Testis (tissue), 3 donors: ENCODE results near the gene APBB3. TPM values are rescaled to one million over a fixed set of nuclear protein-coding genes. Genes with fewer than 3 reads are reported as not detected.

Experiments
- DNase-seq: peaks from one replicate; pipeline ENCODE4 v3.0.0-alpha.2; 2019
- H3K27ac ChIP-seq, 2 donors: fragments of 200-600 bp; sonication (generic); one replicate each; pipeline ENCODE4 v1.5.1; 2019
- H3K27me3 ChIP-seq: fragments of 200-600 bp; sonication (generic); one replicate; pipeline ENCODE4 v1.5.1; 2019
- H3K36me3 ChIP-seq: fragments of 200-600 bp; sonication (generic); one replicate; pipeline ENCODE4 v1.5.1; 2017; ENCODE audit warnings: low read depth; ENCODE audit errors: missing control alignments
- H3K4me1 ChIP-seq: fragments of 200-600 bp; sonication (generic); one replicate; pipeline ENCODE4 v1.5.1; 2019
- H3K4me3 ChIP-seq, 2 donors: fragments of 200-600 bp; sonication (generic); one replicate each; pipeline ENCODE4 v1.5.1; 2017 to 2019
- H3K9me3 ChIP-seq: fragments of 200-600 bp; sonication (generic); one replicate; pipeline ENCODE4 v1.5.1; 2017
- CTCF ChIP-seq, 3 experiments: fragments of 450-650 bp in 2 of 3; fragments of 200-600 bp in 1 of 3; sonication (generic) in 1 of 3; IDR thresholded peaks; one replicate each; pipeline ENCODE4 v1.5.1; 2016 to 2019; ENCODE audit warnings: antibody characterized with exemption in 3 of 3, mild to moderate bottlenecking in 2 of 3, moderate library complexity in 1 of 3
- POLR2A ChIP-seq: fragments of 450-650 bp; IDR thresholded peaks from one replicate; pipeline ENCODE4 v1.6.1; 2017; ENCODE audit warnings: antibody characterized with exemption, mild to moderate bottlenecking, moderate library complexity
- WGBS, 2 donors: methylation state at CpG; one replicate each; pipeline ENCODE4 v1.1.5; 2018; 5-methylcytosine and 5-hydroxymethylcytosine counted together
- intact Hi-C: fragments of 100-400 bp; cut with DNase I; formaldehyde crosslinking; loops from one replicate; pipeline ENCODE4 v1.15.1; 2023; ENCODE audit warnings: low total_unique reads
- polyA plus RNA-seq: library from polyadenylated mRNA; stranded (reverse); fragments of 350-450 nt; fragmentation: Illumina TruSeq; extraction: RNeasy Lipid Tissue Mini Kit (QIAGEN cat#74804); gene quantifications from one replicate; pipeline ENCODE4 v1.2.3, GENCODE V29; 2014; ENCODE audit warnings: low read depth, low replicate concordance; ENCODE audit not compliant: insufficient read depth
- total RNA-seq, 2 donors: library from RNA; depleted of rRNA; stranded (reverse); fragments of >200 nt; gene quantifications; one replicate each; pipeline ENCODE4 v1.2.3, GENCODE V29; 2016

Gene APBB3
- total and polyA plus RNA-seq, 3 donors from 2014 or later: 73.1 to 129 (median 122) TPM

- no peak for DNase-seq
- Histone ChIP-seq H3K4me3 (no peak overlapping the region), H3K4me1 (peaks cover 52% of the 10 kb centered on the region), H3K36me3 (no peaks in the 10 kb centered on the region), H3K9me3 (no peaks in the 10 kb centered on the region), H3K27me3 (no peaks in the 10 kb centered on the region), H3K27ac (no peak overlapping the region)
- WGBS, 2 donors: 91 to 96% methylated on average over 13 of the region's 13 CpGs
- intact Hi-C loops: no loop called here
- TF ChIP-seq CTCF (IDR thresholded peaks at IDR 0.05) (no peak), POLR2A (no peak)
These were observed 3.5 kb upstream of the APBB3 start for GRCh38 chr5:140567871-140568270.

GRCh38 chr5:140567136-140567818, 2.9 kb upstream of the APBB3 start:
- peaks cover 53% of the 10 kb centered on the region for H3K4me1 ChIP-seq
- H3K27me3 ChIP-seq: no peaks in the 10 kb centered on the region
- 92 to 94% methylated on average over 16 to 21 of the region's 22 CpGs for WGBS, 2 donors
- no peaks in the 10 kb centered on the region for H3K36me3 ChIP-seq
- no peaks in the 10 kb centered on the region for H3K9me3 ChIP-seq
- no peak overlapping the region for H3K27ac ChIP-seq
- no peak for DNase-seq
- intact Hi-C loops: no loop called here
- TF ChIP-seq CTCF (IDR thresholded peaks at IDR 0.05) (no peak), POLR2A (no peak)
- H3K4me3 ChIP-seq: no peak overlapping the region

- no peak for TF ChIP-seq POLR2A
- TF ChIP-seq CTCF (IDR thresholded peaks at IDR 0.05): no peak
- Histone ChIP-seq H3K27me3 (no peaks in the 10 kb centered on the region), H3K4me3 (no peak overlapping the region), H3K27ac (no peak overlapping the region), H3K36me3 (no peaks in the 10 kb centered on the region), H3K4me1 (peaks cover 48% of the 10 kb centered on the region), H3K9me3 (no peaks in the 10 kb centered on the region)
- intact Hi-C loops: no loop called here
- WGBS, 2 donors: 91 to 94% methylated on average over 5 of the region's 5 CpGs
- DNase-seq: no peak
These were observed 2.3 kb upstream of the APBB3 start for GRCh38 chr5:140566665-140567064.

GRCh38 chr5:140565780-140566095, 1.3 kb upstream of the APBB3 start:
- H3K36me3 ChIP-seq: no peaks in the 10 kb centered on the region
- no peak for DNase-seq
- 52 to 67% methylated on average over 4 of the region's 4 CpGs for WGBS, 2 donors
- H3K4me1 ChIP-seq: peaks cover 38% of the 10 kb centered on the region
- peak overlapping the region; percentile 86 to 93 for H3K27ac ChIP-seq
- H3K4me3 ChIP-seq: peak overlapping the region in 1 of 2 donors; percentile 76
- H3K27me3 ChIP-seq: no peaks in the 10 kb centered on the region
- TF ChIP-seq POLR2A (no peak), CTCF (IDR thresholded peaks at IDR 0.05) (no peak)
- intact Hi-C loops: no loop called here
- H3K9me3 ChIP-seq: no peaks in the 10 kb centered on the region
